RWPE2 (cell line): Measurements from ENCODE around the gene SPNS3.

Experiments
- ATAC-seq: fragments of 200-7000 bp; cut with Tn5 transposase; 3 replicates; pipeline ENCODE4 v1.9.1; 2021; ENCODE audit warnings: low read depth
- DNase-seq: peaks from one replicate; pipeline ENCODE4 v3.0.0-alpha.2; 2020; ENCODE audit warnings: low spot score
- H3K27ac ChIP-seq: fragments of 450-650 bp; 2 replicates; pipeline ENCODE4 v1.5.1; 2017; ENCODE audit warnings: mild to moderate bottlenecking; ENCODE audit not compliant: poor library complexity, severe bottlenecking
- H3K27me3 ChIP-seq: fragments of 250-450 bp; sonication (Bioruptor Pico); 2 replicates; pipeline ENCODE4 v1.5.1; 2021; ENCODE audit warnings: mild to moderate bottlenecking, moderate library complexity; ENCODE audit not compliant: insufficient read depth, poor library complexity, severe bottlenecking
- H3K36me3 ChIP-seq: fragments of 250-450 bp; sonication (Bioruptor Pico); 2 replicates; pipeline ENCODE4 v1.5.1; 2020; ENCODE audit warnings: low read depth, mild to moderate bottlenecking, moderate library complexity
- H3K4me1 ChIP-seq: fragments of 250-450 bp; sonication (Bioruptor Pico); 2 replicates; pipeline ENCODE4 v1.5.1; 2021; ENCODE audit warnings: mild to moderate bottlenecking, moderate library complexity; ENCODE audit not compliant: insufficient read depth, poor library complexity, severe bottlenecking
- H3K4me3 ChIP-seq: fragments of 250-450 bp; sonication (Bioruptor Pico); 2 replicates; pipeline ENCODE4 v1.5.1; 2021; ENCODE audit warnings: mild to moderate bottlenecking, moderate library complexity; ENCODE audit not compliant: severe bottlenecking
- H3K9me3 ChIP-seq: fragments of 250-450 bp; sonication (Bioruptor Pico); 2 replicates; pipeline ENCODE4 v1.5.1; 2021; ENCODE audit warnings: mild to moderate bottlenecking, moderate library complexity; ENCODE audit not compliant: severe bottlenecking
- TF ChIP-seq, protein P1 (sequence below): fragments of 450-650 bp; IDR thresholded peaks from one replicate; pipeline ENCODE4 v1.5.1; 2017; ENCODE audit warnings: mild to moderate bottlenecking, moderate library complexity; ENCODE audit not compliant: poor library complexity, severe bottlenecking

Gene SPNS3

DNA sequence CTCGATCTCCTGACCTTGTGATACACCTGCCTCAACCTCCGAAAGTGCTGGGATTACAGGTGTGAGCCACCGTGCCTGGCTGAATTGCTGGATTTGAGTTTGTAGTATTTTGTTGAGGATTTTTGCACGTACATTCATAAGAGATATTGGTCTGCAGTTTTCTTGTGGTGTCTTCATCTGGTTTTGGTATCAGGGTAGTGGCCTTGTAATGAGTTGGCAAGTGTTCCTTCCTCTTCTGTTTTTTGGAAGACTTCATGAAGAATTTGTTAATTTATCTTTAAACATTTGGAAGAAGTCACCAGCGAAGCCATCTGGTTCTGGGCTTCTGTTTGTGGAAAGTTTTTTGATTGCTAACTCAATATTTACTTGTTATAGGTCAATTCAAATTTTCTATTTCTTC lies 26.9 kb downstream of the SPNS3 start:
- no peak overlapping the region for H3K27ac ChIP-seq
- no peak overlapping the region for H3K4me3 ChIP-seq
- DNase-seq (no peak), ATAC-seq (no peak)
- no peaks in the 10 kb centered on the region for H3K36me3 ChIP-seq
- H3K27me3 ChIP-seq: no peaks in the 10 kb centered on the region
- H3K9me3 ChIP-seq: no peaks in the 10 kb centered on the region
- no peaks in the 10 kb centered on the region for H3K4me1 ChIP-seq
- TF ChIP-seq, protein P1, sequence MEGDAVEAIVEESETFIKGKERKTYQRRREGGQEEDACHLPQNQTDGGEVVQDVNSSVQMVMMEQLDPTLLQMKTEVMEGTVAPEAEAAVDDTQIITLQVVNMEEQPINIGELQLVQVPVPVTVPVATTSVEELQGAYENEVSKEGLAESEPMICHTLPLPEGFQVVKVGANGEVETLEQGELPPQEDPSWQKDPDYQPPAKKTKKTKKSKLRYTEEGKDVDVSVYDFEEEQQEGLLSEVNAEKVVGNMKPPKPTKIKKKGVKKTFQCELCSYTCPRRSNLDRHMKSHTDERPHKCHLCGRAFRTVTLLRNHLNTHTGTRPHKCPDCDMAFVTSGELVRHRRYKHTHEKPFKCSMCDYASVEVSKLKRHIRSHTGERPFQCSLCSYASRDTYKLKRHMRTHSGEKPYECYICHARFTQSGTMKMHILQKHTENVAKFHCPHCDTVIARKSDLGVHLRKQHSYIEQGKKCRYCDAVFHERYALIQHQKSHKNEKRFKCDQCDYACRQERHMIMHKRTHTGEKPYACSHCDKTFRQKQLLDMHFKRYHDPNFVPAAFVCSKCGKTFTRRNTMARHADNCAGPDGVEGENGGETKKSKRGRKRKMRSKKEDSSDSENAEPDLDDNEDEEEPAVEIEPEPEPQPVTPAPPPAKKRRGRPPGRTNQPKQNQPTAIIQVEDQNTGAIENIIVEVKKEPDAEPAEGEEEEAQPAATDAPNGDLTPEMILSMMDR: no peak

DNA sequence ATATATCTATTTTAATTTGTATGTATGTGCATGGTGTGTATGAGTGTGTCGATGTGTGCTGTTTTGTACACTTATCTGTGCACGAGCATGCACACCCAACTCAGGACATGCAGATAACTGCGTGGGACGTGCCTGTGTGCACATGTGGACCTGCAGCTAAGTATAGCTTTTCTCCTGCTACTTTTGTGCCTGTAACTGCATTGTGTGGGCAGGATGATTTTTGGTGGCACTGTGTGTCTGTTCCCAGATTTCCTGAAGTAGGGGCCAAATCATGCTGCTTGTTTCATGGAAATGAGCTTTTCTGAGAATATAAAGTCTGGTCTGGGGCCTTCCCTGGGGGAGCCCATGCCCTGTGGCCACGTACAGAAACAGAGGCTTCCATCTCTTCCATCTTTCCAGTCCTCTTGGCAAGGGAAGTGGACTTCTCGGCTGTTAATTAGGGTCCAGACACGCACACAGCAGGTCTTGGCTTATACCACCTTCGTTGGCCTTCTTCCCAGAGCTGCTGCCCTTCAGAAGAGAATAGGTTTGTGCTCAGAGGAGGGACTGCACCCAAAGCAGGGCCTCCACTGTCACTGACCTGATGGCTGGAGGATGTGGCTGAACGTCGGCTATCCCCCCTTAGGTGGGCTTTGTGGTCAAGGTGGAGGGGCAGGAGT lies 30.2 kb downstream of the SPNS3 start:
- ATAC-seq (no peak), DNase-seq (no peak)
- no peak overlapping the region for H3K27ac ChIP-seq
- no peak overlapping the region for H3K4me3 ChIP-seq
- H3K9me3 ChIP-seq: no peaks in the 10 kb centered on the region
- H3K27me3 ChIP-seq: no peaks in the 10 kb centered on the region
- TF ChIP-seq, protein P1: no peak
- no peaks in the 10 kb centered on the region for H3K36me3 ChIP-seq
- H3K4me1 ChIP-seq: no peaks in the 10 kb centered on the region

DNA sequence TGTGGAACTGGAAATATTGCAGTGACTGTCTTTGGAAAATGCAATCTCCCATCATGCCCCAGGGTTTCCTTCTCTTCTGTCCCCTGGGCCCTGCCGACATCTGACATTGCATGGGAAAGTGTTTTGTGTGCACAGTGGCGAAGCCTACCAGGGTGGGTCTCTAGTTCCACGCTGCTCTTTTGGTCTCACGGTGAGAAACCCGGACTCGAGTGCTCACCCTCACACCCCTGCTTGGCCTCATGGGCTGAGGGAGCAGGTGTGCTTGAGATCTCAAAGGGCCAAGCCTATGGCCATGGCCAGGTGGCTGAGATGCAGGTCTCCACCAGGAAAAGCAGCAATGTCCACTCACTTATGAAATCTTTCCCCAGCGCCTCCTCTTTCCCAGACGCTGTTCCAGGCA lies 32.0 kb downstream of the SPNS3 start:
- H3K9me3 ChIP-seq: no peaks in the 10 kb centered on the region
- H3K4me1 ChIP-seq: no peaks in the 10 kb centered on the region
- H3K27me3 ChIP-seq: no peaks in the 10 kb centered on the region
- H3K27ac ChIP-seq: no peak overlapping the region
- no peaks in the 10 kb centered on the region for H3K36me3 ChIP-seq
- TF ChIP-seq, protein P1: no peak
- no peak overlapping the region for H3K4me3 ChIP-seq
- DNase-seq (no peak), ATAC-seq (no peak)

DNA sequence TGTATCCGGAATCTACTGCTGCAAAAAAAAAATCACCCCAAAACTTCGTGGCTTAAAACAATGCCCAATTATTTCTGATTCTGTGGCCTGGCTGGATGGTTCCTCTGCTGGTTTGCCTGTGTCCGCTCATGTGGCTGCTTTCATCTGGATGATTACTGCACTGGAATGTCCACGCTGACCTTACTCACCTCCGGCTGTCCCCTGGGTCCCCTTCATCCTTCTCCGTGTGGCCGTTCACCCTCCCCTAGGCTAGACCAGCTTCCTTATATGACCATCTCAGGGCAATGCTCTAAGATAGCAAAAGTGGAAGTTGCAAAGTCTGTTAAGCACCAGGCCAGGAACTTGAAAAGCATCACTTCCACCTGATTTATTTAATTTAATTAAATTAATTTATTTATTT lies 33.5 kb downstream of the SPNS3 start:
- ATAC-seq (no peak), DNase-seq (no peak)
- Histone ChIP-seq H3K27me3 (no peaks in the 10 kb centered on the region), H3K27ac (no peak overlapping the region), H3K9me3 (no peaks in the 10 kb centered on the region), H3K4me1 (no peaks in the 10 kb centered on the region), H3K36me3 (no peaks in the 10 kb centered on the region), H3K4me3 (no peak overlapping the region)
- TF ChIP-seq, protein P1: no peak

DNA sequence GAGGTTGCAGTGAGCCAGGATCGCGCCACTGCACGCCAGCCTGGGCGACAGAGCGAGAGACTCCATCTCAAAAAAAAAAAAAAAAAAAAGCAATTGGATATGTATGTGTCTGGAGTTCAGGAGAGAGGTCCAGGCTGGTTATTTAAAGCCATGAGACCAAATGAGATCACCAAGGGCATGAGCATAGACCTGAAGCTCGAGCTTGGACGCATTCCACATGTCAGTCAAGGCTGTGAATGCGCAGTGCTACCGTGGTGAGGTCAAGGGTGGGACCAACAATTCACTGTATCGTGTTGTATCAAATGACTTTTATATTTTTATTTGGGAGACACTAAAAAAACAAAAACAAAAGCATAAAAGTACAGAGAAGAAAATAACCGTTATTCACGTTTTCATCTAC lies 35.8 kb downstream of the SPNS3 start:
- Histone ChIP-seq H3K36me3 (no peaks in the 10 kb centered on the region), H3K27me3 (no peaks in the 10 kb centered on the region), H3K9me3 (no peaks in the 10 kb centered on the region), H3K27ac (no peak overlapping the region), H3K4me1 (no peaks in the 10 kb centered on the region), H3K4me3 (no peak overlapping the region)
- ATAC-seq (no peak), DNase-seq (no peak)
- TF ChIP-seq, protein P1: no peak
